NCI-H82 (cell line): ENCODE results near the gene PHACTR3.
A peak's percentile ranks its signal among the peaks of the same experiment; 100 is the strongest.

Experiments used
- DNase-seq: peaks from one replicate; lab custom pipeline; 2025; lab: John Stamatoyannopoulos, UW

PHACTR3 gene

DNA sequence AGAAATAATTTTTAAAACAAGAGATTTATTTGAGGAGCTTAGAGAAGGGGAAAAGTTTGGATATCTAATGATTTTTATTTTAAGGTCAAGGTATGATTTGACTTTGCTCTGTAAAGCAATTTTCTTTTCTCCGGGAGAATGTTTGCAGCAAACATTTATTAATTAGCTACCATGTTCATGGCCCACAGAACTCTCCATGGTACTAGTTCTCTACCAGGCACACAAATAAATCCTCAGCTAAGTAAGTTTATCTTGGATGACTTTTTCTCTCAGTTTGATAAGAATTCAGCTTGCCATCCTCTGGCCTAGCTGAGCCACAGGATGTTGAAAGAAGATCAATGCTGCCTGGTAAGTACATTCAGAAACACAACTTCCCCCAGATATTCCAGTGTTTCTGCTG lies 94.3 kb downstream of the PHACTR3 start:
- no peak for DNase-seq

DNA sequence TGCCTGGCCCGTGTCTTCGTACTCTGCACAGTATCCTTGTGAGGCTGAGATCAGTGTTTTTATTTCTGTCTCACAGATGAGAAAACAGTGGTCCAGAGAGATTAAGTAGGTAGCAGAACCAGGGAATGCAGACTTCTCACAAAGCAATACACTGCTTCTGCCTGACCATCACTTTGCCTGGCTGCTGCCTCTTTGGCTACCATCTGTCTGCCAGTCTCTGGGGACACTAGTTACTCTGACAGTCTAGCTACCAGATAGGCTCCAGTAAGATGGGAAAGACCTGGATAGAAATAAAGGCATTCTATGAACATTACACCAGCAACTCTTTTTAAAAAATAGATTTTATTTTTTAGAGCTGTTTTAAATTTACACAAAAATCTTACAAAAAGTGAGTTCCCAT lies 96.9 kb downstream of the PHACTR3 start:
- peak; percentile 13 for DNase-seq

DNA sequence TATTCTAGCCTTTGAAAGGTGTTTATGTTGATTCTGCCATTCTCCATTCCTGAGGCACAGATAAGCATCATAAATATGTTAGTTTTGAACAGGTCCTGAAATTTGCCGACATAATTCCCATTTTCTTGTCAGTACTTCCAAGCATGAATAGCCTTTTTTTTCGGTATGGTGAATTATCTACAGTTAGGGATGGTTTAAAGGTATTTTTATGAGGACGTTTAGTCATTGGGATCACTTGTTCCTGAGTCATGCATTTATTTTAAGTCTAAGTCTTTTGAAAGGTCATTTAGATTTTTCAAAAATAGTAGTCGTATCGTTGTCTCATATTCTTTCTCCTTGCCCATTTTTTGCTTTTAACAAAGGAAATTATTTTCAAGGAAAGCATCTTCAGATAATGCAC lies 98.7 kb downstream of the PHACTR3 start:
- DNase-seq, result no peak

DNA sequence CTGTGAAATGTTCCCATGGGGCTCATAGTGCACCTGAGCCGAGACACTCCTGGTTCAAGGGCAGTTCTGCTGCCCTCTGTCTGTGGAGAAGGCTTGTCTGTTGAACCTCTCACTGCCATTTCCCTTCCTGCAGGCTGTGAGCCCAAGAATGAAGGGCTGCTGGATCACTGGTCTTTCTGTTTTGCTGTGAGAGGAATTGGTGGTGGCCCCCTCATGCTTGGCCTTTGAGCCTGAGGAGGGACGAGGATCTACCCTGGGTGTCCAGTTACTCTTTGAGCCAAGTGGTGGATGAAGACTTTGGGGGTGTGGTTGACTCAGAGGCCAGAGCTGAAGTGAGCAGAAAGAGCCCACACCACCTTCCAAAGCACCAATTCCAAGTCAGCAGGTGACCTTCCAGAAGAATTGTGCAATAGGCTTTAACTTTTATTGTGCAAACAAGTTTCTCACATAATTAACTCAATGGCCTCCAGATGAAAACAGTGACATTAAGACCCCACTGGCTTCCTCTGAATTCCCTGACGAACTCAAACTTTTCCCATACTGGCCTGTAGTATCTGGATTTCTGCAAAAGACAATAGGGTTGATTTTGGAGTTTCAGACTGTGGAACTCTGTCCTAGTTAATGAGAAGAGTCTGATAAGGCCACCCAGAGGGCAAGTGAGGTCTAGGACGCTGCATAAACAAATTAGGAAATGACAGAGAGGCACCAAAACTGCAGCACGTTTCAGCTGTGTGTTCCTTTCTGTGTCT lies 101.5 kb downstream of the PHACTR3 start:
- DNase-seq, result no peak

DNA sequence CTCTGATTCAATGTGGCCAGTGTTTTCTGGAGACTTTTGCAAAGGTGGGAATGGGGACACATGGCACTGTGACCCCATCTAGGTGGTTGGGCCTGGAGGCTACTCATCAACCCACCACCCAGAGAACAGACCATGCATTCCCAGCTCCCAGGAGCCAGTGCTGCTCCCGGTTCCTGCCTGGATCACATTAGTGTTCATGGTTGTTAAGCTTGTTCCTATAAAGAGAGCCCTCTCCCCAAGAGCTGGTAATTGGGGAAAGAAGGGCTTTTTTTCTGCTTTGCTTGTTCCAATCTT lies 102.0 kb downstream of the PHACTR3 start:
- DNase-seq, result no peak

DNA sequence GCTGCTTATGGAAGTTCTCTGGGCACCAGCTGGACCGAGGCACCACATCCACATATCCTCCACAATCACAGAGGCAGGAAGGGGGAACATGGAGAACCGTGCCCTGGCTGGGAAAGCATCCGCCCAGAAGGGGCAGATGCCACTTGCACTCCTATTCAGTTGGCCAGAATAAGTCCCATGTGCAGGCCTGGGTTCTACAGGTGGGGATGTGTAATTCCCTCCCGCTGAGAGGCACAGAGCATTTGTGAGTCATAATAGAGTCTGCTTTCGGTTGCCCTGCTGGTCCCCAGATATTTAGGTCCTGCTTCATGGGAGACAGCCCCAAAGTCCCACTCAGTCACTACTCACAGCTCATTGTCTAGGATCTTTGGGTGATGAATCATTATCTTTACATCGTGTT lies 104.0 kb downstream of the PHACTR3 start:
- DNase-seq, result no peak

DNA sequence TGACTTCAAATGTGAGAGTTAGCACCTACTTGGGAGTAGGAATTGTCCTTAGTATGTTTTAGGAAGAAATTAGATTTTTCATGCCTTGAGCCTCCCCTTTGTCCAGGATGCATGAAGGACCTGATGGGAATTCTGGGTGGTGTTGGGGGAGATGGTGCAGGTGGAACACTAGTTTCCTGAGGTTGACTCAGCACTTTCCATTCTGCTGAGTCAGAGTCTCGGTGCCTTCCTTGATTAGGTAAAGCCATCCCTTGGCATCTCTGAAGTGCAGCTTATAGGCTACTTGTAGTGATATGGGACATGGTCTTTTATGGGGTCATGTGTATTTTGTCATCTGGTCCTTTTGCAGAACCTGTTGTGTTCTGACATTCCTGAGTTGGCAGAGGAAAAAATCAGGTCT lies 105.3 kb downstream of the PHACTR3 start:
- no peak for DNase-seq

DNA sequence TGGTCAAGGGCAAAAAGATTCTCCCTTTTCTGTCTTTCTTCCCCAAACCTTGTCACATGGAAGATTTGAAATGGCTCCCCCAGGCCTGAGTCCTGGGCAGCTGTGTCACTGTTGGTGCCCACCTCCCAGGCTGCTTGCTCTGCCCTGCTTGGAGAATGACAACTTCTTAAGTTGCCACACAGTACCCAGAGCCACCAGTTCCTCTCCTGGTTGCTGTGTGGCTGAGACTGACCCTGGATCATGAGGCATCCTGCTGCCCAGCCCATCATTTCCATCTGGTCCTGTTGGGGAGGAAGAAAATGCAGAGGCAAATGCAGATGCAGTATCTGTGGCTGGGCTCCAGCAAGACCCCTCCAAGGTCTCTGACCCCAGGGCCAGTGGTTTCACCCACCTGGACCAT lies 113.7 kb downstream of the PHACTR3 start:
- DNase-seq, result no peak

DNA sequence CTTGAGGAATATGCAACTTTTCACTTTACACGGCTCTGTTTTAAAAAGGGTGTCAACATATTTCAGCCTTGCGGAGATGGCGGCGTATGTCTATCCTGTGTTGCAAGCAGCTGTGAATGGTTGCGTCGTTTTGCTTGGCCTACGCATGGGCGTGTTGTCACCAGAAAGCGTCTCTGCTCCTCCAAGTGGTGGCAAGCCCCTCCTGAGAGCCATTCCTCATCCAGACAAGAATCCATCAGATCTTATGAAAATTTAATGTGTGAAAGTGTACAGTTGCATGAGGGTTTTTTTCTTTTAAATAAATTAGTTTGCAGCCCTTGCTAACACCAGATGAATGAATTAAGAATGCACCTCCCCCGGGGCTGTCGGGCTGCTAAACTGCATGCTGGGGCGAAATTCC lies 114.4 kb downstream of the PHACTR3 start:
- no peak for DNase-seq

DNA sequence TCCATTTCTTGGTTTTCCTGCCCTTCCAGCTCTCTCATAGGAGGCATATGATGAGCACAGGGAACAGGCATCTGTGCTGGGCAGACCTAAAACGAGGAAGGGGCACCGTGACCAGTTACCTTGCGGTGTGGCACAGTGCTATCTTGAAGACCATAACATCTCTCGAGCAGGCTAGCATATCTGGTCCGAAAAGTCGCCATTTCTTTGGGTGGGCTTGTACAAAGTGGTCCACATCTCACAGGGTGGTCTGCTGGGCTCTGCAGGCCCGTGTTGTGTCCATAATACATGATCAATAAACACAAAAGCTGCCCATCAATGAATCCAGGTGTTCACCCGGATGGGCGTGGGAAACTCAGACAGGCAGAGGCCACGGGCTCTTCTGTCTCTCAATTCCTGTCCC lies 115.7 kb downstream of the PHACTR3 start:
- DNase-seq, result no peak

DNA sequence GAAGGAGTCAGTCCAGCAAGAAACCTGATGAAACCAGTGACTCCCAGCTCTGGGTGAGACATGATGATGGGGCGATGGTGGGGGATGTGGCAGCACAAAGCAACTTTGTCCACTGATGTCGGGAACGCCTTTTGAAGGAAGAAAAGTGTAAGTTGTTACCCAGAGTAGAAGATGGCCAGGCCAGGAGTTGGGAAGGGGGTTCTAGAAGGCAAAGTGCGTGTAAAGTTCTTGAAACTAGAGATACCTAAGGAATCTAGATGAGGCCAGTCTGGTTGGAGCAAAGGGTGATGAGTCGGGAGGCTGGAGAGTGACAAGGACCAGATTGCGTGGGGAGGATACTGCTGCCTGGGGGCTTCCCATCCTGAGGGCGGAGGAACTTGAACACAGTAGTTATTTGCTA lies 117.0 kb downstream of the PHACTR3 start:
- no peak for DNase-seq

DNA sequence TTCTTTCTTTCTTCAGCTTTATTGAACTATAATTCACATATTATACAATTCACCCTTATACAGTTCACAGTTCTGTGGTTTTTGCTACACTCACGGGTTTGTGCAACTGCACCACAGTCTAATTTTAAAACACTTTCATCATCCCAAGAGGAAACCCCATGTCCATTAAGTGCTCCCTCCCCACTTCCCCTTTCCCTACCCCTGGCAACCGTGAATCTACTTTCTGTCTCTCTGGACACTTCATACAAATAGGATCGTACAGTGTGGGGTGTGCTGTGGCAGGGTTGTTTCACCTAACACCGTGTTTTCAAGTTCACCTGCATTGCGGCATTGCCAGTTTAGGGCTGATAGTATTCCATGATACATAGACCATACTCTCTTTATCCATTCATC lies 118.8 kb downstream of the PHACTR3 start:
- no peak for DNase-seq

DNA sequence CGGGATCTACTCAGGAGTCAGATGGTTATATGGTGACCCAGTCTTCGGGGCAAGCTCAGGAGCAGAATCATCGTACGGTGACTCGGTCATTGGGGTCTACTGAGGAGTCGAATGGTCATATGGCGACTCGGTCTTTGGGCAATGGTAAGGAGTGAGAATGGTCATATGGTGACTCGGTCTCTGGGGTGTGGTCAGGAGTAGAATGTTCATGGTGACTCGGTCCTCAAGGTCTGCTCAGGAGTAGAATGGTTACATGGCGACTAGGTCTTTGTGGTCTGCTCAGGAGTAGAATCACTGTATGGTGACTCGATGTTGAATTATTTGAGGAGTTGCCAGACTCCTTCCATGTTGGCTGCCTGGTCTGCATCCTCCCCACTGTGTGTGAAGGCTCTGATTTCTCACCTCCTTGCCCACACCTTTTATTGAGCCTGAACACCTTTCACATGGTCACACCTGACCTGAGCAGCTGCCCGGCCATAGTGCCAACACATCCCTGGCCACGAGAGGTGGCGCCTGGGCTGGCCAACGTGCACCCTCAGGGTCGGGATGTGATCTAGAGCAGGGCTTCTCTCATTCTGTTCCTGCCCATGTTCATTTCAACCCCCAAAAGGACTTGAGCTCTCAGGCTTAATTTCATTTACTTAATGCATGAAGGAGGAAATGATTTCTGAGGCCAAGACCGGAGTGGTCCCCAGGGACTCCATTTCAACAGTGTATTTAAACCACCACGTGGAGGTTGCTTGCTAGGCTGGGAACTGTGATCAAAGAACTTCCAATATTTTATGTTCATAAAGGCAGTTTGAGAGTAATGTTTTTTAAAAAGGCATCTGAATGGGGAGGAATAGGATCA lies 119.5 kb downstream of the PHACTR3 start:
- peak; percentile 5 for DNase-seq

DNA sequence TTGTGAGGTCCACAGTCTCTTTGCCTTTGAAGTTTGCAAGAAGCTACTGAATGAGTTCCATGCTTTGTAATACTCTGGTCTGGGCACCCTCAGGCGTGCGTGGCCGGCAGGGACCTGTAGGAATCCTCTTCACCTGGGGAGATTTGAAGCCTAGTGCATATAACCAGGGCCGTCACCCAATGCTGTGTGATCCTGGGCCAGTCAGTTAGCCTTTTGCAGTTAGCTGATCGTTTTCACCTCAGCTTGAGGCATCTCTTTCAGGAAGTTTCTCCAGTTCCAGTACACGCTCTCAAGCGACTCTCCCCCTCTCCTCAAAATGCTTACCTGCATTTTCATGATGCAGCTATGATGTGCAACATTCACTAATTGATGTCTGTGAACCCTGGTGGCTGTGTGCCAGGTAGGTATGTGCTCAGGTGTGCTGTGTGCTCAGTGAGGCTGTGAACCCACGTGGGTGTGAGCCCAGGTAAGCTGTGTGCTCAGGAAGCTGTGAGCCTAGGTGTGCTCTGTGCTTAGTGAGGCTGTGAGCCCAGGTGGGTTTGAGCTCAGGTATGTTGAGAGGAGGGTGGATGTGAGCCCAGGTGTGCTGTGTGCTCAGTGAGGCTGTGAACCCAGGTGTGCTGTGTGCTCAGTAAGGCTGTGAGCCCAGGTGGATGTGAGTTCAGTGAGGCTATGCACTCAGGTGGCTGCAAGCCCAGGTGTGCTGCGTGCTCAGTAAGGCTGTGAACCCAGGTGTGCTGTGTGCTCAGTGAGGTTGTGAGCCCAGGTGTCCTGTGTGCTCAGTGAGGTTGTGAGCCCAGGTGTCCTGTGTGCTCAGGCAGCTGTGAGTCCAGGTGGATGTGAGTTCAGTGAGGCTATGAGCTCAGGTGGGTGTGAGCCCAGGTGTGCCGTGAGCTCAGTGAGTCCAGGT lies 120.4 kb downstream of the PHACTR3 start:
- no peak for DNase-seq

DNA sequence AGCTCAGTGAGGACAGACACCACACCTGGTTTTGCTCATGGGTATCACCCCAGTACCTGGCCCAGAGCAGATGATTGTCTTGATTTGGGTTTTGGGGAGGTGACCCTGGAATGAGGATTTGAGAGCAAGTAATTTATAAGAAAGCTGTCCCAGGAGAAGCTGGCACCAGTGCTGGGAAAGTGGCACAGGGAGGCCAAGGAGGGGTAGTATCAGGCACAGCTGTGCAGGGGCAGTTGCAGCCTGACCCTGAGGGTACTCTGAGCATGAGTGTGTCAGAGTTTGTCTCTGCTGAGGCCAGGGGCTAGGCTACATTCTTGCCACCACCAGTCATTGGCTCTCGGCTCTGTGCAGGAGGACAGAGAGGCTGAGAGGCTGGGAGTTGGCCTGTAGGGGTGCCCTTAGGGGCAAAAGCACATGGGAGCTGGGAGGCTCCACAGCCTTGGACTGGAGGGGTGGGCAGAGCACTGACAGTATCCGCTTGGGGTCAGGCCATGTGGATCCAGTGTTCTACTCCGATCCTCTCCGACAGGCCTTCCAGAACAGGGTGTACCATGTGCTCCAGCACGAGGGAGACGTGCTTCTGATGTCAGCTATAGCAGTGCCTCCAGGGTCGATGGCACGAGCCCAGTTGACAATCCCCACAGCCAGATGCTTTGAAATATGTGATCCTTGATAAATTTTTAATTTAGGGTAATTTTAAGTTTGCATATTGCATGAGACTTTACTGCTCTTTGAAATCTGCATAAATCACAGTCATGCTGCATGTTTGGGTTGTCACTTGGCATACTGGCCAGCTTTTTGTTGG lies 121.3 kb downstream of the PHACTR3 start:
- no peak for DNase-seq

DNA sequence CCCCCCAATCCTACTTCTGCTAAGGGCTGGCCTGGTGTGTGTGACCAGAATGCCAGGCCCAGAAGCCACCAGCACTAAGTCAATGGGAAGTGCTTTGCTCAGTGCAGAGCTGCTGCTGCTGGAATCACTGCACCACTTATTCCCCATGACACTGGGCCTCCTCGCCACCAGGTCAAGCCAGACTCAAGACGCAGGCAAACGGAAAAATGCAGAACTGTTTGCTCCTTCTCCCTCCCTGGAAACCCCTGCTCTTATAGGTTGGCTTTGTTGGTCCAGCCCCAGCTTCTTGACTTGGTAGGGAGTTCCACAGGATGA lies 121.9 kb downstream of the PHACTR3 start:
- DNase-seq, result no peak

DNA sequence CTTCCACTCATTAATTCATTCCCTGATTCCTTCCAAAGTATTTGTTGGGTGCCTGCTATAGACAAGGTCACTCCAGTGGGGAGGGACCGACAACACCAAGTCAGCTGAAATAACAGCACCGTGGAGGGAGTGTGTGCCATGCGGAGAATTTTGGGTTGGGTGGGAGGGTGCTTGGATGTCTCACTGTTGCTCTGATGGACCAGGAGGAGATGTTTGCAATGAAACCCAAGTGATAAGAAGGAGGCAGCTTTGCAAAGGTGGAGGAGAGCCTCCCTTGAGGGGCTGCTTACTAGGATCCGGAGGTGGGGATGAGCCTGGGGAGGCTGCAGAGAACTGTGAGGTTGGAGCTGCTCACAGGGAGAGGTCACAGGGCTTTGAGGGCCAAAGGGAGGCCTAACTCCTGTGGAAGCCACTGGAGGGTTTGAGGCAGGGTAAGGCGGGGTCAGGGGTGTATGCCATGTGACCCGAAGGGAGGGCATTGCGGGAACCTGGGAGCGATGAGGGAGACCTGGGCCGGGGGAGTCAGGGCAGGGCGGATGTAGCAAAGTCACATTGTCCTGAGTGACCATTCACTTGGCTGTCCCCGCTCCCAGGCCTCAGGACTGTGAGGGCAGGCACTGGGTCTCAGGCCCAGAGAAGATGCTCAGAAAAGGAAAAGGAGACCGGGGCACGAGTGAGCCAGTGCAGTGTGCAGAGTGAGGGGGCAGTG lies 124.5 kb downstream of the PHACTR3 start:
- no peak for DNase-seq

DNA sequence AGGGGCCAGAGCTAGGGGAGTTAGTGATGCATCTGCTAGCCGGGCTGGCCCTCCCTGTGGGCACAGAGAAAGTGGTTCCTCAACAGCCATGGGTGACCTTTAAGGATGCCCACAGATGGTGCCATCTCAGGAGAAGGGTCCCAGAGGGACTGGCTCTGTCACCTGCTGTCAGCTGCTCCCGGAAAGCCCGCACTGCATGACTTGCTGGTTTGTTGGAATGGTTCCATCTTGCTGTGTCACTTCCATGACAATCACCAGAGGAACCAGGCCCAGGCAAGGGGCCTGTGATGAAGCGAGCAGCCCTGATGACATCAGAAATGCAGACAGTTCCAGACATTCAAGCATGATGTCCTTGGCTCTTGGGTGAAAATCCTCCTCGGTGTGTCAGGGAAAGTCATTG lies 125.2 kb downstream of the PHACTR3 start:
- no peak for DNase-seq

DNA sequence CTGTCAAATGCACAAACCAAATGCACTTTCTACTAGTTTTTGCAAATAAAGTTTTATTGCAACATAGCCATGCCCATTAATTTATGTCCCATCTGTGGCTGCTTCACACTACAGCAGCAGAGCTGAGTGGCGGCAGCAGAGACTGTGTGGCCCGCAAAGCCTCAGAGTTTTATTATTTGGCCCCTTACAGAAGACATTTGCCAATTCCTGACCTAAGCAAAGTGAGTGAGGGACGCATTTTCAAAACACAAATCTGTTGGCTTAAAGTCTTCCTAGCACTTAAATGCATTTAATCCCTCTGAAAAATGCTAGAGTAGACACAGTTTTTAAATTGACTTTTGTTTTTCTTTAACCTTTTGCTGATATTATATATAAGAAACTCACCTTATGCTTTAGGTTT lies 126.4 kb downstream of the PHACTR3 start:
- DNase-seq, result no peak

DNA sequence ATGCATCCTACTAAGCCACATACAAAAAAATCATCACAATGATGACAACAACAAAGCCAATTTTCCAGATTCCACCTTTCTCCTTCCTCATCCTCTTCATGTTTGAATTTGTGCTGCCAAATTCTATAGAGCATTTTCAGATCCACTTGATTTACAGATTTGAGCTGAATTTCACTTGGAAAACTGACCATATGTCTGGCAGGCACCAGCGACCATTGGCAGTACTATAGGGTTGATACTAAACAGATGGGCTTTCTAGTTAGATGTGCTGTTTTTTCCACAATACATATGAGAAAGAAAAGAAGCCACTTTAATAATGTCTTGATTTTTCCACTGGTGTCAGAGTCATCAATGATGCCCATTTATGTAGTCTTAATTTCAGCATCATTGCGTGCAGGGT lies 127.0 kb downstream of the PHACTR3 start:
- DNase-seq, result no peak

DNA sequence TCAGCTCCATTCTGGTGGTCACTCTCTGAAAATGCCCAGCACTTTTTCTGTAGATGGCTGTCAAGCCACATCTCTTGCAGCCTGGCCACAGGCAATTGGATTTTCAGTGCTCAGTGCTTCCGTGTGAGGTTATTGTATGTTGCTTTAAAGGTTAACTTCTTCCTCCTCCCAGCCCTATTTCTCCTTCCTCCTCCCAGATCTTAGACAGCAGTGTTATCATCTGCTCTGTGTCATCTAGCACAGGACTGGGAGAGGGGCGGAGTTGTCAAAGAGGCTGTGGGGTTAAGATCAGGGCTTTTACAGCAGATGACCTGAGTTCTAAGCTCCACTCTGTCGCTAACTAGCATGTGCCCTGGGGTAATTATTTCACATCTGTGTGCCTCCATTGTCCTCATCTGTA lies 129.0 kb downstream of the PHACTR3 start:
- no peak for DNase-seq
